HG03064 (cell line): ENCODE results near the gene RNF215.
"Not testable (repeated sequence)": the region's sequence is repeated elsewhere in the genome, so short reads cannot be mapped to it uniquely, and the experiment has no call there.

Experiments
- ATAC-seq: cut with Tn5 transposase; IDR thresholded peaks from one replicate; pipeline ENCODE4 v1.9.1; 2021; ENCODE audit warnings: low read depth; ENCODE audit not compliant: unreplicated experiment

The RNF215 gene

DNA sequence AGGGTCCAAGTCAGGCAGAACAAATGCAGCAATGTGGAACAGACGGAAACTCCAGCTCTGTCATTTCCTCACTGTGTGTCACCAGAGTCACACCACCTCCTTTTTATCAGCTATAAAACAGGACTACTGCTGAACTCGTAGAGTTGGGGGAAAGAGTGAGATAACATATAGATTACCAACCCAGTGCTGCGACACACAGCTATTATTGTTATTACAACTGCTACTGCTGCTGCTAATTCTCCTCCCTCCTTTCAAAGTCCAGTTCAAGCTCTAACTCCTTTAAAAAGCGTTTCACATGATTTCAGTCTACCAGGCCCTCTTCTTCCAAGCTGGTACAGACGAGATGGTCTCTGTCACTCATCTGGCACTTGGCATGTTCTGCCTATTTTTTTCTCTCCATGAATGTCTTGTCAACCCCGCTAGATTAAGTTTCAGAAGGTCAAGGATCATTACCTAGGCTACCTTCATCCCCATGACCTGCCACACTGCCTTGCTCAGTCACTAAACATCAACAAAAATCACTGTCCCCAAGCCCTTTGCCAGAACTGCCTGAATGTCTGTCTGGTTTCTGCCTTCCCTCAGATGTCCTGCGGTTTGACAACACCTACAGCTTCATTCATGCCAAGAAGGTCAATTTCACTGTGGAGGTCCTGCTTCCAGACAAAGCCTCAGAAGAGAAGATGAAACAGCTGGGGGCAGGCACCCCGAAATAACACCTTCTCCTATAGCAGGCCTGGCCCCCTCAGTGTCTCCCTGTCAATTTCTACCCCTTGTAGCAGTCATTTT is 34.7 kb upstream of the RNF215 start:
- ATAC-seq, result no peak

DNA sequence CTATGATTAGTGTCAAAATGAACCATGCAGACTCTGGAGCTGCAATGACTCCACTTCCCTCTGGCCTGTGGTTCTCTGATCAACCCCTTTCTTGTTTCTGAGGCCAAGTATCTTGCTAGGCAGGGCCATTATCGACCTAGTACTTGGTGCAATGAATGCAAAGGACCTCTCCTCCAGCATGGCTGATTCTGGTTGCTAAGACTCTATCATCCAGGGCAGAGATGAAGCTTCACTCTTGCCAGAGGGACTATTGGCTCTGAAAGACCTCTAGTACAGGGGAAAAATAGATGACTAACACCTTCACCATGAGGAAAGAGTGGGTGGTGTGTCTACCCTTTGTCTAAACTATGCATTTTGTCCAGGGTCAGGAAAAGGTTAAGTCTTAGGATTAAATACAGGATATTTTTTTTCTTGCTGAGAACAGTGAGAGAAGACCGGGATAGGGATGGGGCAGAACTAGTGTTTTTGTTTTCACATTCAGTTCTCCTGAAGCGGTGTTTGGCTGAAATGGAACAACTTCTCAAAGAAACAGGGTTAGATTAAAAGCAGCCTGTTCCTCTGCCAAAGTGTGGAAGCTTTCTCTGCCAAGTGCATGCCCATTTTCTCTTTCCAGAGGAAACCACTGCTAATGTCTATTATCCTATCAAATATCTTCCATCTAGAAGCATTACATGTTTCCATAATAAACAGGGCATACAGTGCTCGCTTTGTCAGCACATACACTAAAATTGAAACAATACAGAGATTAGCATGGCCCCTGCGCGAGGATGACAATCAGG is 33.3 kb upstream of the RNF215 start:
- ATAC-seq, result no peak

DNA sequence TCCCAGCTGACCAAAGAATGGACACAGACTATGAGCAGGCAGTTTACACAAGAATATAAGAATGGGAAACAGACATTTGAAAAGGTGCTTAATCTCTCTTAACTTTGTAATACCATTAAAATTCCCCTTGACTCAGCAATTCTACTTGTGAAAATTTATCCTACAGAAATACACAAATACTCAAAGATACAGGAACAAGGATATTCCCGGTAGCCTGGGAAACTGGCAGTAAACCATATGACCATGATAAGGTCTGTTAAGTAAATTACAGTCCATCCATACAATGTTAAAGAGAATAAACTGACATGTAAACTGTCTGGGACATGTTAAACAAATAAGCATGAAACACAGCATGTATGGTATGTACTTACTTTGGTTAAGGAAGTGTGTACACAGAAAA is 29.6 kb upstream of the RNF215 start:
- ATAC-seq, result no peak

DNA sequence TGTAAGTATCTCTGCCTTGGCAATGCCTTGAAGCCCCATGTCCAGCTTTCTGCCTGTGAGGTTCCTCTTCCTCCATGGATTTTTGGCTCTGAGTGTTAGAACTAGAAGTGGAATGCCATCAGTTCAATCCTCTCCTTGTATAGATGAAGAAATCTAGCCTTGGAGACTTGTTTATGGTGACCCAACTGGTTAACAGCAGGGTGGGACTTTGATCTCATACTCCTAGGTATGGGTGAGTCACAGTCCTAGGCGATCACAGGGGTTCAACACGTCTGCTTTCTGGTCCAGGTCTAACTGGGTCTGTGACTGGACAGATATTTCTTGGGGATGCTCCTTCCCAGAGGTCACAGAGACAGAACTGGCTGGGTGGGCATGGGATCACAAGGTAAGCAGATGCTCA is 29.2 kb upstream of the RNF215 start:
- no peak for ATAC-seq

DNA sequence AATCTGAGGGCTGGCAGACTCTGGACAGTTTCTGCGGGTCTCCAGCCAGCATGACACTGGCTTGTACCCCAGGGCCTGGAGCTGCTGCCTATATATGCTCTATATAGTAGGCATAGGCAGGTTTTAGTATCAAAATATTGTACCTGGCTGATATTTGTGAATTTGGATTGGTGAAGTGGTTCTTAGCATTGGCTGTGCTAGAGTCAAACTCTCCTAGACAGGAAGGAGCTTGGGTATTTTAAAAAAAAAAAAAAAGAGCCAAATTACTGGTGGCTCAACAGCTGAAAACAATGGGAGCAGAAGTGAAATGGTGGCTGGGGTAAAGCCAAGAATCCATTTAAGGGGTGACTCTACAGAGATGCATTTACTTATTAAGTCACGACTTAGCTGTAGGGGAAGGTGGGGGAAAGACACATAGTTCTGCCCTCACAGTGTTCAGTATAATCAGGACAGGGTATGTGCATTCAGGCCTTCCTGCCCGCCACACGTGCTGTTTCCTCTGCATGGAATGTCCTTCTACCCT is 27.4 kb upstream of the RNF215 start:
- no peak for ATAC-seq

DNA sequence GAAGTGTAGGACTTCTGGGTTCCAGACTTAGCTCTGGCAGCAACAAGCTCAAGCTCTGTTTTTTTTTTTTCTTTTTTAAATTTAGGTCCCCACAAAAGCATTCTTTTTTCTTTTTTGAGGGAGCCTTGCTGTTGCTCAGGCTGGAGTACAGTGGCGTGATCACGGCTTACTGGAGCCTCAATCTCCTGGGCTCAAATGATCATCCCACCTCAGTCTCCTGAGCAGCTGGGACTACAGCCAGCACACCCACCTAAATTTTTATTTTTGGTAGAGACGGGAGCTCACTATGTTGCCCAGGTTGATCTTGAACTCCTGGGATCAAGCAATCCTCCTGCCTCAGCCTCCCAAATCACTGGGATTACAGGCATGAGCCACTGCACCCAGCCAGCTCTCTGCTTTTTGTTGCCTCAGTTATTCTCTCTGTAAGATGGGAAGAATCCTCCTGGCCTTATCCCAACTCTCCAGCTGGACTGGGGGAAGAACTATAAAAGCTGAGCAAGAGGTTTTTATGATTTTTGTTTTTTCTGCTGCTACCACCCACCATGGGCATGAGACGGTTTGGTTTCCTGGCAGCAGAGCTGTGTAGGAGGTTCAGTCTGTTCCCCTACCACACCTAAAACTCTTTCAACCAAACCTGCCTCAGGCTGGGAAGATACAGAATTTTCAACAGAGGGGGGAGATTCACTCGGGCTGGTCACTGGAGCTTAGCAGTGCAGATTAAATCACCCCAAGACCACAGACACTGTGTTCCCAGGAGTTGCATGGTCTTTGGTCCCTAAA is 26.7 kb upstream of the RNF215 start:
- no peak for ATAC-seq

DNA sequence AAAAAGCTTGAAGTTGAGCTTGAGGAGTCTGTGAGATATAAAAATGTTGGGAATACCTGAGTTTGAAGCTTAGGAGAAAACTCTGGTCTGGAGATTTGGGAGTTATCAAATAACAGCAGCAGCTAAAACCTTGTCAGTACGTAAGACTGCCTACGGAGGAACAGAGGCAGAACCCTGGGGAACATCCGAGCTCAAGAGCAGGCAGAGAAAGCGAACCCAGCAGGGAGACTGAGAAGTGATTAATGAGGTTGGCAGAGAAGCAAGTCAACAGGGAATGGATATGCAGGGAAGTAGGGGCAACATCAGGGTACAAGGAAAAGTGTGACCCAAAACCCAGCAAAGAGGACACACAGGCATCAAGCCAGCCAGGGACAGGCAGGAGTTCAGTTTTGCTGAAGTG is 25.8 kb upstream of the RNF215 start:
- no peak for ATAC-seq

DNA sequence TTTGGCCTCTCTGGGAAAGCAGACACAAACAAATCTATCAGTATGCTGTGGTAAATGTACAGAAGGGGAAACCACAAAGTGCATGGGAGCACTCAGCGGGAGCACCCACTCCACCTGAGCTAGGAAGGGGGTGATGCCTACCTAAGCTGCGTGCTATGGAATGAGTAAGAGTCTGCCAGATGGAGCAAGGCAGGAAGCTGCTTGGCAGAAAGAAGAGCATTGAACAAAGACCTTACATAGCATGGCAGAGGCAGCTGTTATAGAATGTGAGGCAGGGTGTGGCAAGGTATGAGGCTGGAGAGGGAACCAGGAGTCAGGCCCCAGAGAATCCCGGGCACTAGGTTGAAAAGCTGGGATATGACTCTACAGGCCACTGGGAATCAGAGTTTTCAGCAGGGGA is 24.6 kb upstream of the RNF215 start:
- ATAC-seq, result no peak

DNA sequence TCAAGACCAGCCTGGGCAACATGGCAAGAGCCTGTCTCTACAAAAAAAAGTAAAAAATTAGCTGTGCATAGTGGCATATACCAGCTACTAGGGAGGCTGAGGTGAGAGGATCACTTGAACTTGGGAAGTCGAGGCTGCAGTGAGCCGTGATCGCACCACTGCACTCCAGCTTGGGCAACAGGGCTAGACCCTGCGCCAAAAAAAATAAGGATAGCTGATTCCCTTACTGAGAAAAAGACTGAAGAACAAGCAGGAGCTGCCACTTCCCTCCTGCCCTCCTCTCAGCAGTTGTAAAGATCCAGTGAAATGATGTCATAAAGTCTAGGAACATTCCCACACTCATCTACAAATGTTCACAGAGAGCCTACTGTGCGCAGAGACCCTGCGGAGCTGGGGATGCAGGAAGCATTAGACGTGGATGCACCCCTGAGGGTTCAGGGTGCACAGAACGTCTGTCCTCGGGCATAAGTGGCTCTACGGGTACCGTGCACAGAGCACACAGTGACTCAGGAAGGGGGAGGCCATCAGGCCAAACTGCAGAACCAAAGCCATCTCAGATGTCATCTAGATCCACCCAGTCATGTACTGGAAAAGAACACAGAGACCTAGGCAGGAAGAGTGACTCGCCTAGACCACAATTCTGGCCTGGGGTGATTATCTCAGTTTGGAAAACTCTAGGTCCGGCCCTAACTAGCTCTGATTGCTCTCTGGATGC is 21.3 kb upstream of the RNF215 start:
- no peak for ATAC-seq

DNA sequence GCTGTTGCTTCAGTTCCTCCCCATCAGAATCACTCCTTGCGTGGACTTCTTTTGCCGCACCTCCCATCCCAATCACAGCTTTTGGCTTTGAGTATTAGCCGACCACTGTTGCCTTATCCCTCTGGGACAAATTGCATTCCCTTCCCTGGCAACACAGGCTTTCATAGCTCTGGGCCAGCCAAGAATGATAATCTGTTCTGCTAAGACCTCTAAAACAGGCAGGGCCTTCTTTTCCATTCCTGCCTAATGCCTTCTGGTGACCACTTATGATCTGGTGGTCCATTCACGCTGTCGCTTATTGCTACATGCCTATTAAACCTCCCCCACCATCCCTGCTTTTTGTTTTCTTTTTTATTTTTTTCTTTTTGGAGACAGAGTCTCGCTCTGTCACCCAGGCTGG is 19.2 kb upstream of the RNF215 start:
- ATAC-seq, result no peak

DNA sequence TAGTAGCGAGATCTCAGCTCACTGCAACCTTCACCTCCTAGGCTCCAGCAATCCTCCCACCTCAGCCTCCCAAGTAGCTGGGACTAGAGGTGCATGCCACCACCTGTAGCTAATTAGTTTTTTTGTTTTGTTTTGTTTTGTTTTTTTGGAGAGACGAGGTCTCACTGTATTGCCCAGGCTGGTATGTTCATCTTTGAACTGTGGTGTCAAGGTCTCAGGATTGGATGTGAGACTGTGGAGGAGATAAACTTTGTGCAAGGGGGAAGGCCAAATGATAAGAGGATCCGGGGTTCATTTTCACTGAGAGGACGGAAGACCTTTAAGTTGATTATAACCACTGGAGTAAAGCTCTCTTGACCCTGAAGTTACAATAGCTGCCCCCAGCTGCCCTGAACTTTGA is 18.5 kb upstream of the RNF215 start:
- no peak for ATAC-seq

DNA sequence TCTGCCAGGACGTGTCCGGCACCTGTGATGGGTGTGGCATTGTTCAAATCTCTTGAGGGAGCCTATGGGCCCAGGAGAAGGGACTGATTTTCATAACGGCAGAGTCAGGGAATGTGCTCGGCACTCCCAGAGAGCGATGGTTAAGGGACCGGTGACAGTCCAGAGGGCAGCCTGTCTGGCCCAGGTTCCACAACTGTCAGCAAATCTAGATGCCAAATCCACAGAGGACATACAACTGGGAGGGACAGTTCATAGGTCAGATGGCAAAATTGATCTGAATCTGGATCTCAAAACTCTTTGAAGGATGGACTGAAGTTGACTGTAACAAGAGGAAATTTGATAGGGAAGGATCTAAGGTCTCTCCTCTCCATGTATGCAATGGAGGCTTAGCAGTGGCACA is 17.1 kb upstream of the RNF215 start:
- ATAC-seq, result no peak

DNA sequence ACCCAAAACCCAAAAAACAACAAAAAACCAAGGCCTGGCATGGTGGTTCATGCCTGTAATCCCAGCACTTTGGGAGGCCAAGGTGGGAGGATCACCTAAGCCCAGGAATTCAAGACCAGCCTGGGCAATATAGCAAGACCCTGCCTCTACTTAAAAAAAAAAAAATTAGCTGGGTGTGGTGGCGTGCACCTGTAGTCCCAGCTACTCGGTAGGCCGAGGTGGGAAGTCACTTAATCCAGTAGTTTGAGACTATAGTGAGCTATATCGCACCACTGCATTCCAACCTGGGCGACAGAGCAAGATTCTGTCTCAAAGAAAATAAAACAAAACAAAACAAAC is 15.5 kb upstream of the RNF215 start:
- ATAC-seq, result not testable (repeated sequence)

DNA sequence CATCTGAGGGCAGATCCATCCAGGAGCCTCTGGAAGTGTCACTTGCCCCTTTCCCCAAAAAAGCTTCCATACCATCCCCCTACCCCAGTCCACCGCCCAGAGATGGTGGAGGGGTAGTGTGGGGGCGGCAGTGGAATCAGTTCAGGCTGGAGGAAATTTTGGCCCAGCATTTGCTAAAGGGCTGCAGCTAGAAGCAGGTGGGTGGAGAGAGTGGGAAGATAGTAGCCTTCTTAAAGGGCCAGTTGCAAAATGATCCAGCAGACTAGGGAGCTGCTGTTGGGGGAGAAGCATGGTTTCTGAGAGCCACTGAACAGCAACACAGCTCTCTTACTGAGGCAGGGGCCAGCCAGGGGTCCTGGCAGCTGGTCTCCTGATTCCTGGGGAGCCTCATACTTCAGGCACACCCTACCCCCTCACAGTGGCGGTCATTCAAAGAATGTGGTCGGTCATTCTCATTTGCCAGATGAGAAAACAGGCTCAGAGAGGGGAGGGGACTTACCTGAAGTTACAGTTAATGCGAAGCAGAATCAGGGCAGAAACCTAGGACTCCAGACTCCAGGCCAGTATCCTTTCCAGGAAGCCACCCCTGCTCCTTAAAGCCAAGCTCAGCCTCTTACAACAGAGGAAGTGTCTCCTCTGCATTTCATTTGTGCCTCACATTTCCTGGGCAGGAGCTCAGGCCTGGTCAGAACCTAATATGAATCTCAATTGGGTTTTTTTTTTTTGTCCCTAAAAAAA is 15.0 kb upstream of the RNF215 start:
- ATAC-seq, result no peak

DNA sequence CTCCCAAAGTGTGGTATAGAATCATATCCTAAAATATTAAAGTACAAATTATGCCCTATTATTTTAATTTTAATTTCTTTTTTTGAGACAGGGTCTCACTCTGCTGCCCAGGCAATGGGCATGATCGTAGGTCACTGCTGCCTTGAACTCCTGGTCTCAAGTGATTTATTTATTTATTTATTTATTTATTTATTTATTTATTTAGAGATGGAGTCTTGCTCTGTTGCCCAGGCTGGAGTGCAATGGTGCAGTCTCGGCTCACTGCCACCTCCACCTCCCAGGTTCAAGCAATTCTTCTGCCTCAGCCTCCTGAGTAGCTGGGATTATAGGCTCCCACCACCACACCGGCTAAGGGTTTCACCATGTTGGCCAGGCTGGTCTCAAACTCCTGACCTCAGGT is 13.8 kb upstream of the RNF215 start:
- not testable (repeated sequence) for ATAC-seq

DNA sequence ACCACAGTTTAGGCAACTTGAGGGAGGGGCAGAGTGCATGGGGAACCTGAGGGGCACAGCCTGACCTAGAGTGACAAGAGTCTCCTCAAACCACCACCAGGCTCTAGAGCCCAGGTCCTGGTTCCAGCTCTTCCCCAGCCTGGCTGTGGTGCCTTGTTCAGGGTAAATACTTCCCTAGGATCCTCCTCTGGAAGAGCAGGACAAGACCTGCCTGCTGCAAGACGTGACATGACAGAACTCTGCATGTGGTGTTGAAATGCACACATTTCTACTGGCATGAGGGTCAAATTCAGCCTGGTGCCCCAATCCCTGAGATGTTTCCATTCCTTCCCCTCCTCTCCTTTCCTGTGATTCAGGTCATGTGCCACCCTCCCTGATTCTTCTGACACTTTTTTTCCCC is 12.9 kb upstream of the RNF215 start:
- ATAC-seq, result no peak

DNA sequence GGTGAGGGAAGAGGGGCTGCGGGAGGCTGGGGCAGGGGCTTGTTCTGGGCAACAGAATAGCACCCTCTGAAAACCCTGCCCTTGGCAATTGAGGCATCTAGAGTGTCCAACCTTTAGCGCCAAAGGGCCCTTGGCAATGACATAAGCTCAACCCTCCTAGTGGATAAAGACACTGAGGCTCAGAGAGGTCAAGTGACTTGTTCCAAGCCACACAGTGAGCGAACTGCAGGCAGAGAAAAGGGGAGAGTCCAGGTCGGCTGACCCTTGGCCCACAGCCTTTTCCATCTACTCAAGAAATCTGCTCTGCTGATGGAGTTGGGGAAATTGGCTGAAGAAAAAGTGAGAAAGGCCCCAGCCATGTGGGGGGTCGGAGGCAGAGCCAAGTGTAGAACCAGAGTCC is 12.5 kb upstream of the RNF215 start:
- ATAC-seq, result no peak

DNA sequence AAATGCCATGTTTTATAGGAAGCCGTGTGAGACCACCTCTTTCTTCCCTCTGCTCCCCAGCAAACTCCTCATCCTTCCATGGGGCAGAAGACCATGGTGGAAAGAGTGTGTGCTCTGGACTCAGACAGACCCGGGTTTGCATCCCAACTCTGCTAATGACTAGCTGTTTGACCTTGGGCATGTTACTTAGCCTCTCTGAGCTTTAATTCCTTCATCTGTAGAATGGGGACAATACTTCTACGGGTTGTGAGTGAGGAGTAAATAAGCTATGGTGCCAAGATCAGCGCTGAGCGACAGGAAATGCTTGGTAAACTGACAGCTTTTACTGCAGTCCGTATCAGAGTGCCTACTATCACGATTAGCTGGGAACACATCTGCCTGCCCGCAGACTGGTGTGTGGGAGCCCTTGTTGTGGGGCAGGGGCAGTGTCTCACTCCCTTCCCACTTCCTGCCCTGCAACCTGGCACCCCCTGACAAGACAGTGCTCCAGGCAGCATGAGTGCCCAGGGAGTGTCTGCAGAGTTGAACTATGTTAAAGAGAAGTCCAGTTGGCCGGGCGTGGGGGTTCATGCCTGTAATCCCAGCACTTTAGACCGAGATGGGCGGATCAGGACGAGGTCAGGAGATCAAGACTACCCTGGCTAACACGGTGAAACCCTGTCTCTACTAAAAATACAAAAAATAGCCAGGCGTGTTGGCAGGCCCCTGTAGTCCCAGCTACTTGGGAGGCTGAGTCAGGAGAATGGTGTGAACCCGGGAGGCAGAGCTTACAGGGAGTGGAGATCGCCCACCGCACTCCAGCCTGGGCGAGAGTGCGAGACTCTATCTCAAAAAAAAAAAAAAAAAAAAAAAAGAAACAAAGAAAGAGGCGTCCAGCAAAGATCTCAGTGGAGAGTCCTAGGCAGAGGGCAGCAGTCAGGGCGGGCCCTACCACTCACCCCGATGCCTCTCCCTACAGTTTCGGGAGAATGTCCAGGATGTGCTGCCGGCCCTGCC is 11.8 kb upstream of the RNF215 start:
- ATAC-seq, result no peak
